ENCODE data around the gene SLC15A5. TPM values are rescaled to one million over a fixed set of nuclear protein-coding genes. Genes with fewer than 3 reads are reported as not detected.

Gene SLC15A5
- total RNA-seq, 2 donors from 2014 or later, result not detected

DNA sequence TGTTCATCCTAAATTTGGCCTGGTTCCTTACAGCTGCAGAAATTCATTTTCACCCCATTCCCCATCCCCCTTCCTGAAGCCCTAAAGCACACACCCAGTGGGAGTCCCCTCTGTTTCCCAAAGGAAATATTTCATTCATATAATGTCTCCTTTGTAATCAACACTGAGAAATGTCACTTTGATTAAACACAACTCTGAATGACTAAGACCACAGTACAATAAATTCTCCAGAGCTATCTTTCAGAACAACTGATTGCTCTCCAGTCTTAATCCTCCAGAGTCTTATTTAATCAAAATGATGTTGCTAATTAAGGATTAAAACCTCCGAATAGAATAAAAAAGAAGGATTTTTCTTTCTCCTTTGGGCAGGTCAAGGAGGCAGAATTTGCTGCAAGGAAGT is 6.4 kb downstream of the SLC15A5 start:
- Histone ChIP-seq H3K27me3 (no peaks in the 10 kb centered on the region), H3K27ac (no peak overlapping the region), H3K36me3 (replicated peaks in 1 of 2; ENCODE audit: insufficient read depth in 1 of 2, low read depth in 2 of 2) (no peaks in the 10 kb centered on the region), H3K4me3 (no peak overlapping the region), H3K9me3 (no peaks in the 10 kb centered on the region), H3K4me1 (no peaks in the 10 kb centered on the region)
- TF ChIP-seq POLR2A (IDR thresholded peaks at IDR 0.05), result no peak
- TF ChIP-seq, protein P1, sequence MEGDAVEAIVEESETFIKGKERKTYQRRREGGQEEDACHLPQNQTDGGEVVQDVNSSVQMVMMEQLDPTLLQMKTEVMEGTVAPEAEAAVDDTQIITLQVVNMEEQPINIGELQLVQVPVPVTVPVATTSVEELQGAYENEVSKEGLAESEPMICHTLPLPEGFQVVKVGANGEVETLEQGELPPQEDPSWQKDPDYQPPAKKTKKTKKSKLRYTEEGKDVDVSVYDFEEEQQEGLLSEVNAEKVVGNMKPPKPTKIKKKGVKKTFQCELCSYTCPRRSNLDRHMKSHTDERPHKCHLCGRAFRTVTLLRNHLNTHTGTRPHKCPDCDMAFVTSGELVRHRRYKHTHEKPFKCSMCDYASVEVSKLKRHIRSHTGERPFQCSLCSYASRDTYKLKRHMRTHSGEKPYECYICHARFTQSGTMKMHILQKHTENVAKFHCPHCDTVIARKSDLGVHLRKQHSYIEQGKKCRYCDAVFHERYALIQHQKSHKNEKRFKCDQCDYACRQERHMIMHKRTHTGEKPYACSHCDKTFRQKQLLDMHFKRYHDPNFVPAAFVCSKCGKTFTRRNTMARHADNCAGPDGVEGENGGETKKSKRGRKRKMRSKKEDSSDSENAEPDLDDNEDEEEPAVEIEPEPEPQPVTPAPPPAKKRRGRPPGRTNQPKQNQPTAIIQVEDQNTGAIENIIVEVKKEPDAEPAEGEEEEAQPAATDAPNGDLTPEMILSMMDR (IDR thresholded peaks at IDR 0.05), result no peak
- WGBS, 2 donors, result 9 to 17% methylated on average over 1 of the region's 1 CpG
- DNase-seq, result no peak
- ATAC-seq, result no peak
- intact Hi-C loops (cut with DNase I), result no loop called here

DNA sequence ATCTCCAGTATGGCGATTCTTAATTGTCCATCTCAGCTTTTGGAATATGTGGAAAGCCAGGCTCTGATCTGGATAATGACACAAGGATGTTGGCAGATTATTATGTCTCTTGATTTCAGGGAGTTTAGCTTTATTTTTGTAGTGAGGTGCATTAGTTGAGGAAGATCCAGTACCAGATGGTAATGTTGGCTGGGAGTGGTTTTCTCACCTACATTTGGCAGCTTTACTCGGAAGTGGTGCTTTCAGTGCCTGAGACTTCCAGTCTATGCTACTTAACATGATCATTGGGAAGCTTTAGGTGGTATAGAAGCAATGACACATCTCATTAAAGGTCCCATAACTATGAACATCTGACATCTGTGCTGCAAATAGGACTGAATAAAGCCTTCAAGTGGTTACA is 7.5 kb downstream of the SLC15A5 start:
- intact Hi-C loops (cut with DNase I), result no loop called here
- no peak for DNase-seq
- TF ChIP-seq POLR2A (IDR thresholded peaks at IDR 0.05), result no peak
- TF ChIP-seq, protein P1 (IDR thresholded peaks at IDR 0.05), result no peak
- no peaks in the 10 kb centered on the region for H3K36me3 ChIP-seq (replicated peaks in 1 of 2; ENCODE audit: insufficient read depth in 1 of 2, low read depth in 2 of 2)
- peak overlapping the region in 1 of 2 donors; percentile 6 for H3K4me3 ChIP-seq
- 76 to 83% methylated on average over 2 of the region's 2 CpGs for WGBS, 2 donors
- H3K4me1 ChIP-seq, result no peaks in the 10 kb centered on the region
- no peaks in the 10 kb centered on the region for H3K9me3 ChIP-seq
- H3K27ac ChIP-seq, result no peak overlapping the region
- no peak for ATAC-seq
- H3K27me3 ChIP-seq, result no peaks in the 10 kb centered on the region

DNA sequence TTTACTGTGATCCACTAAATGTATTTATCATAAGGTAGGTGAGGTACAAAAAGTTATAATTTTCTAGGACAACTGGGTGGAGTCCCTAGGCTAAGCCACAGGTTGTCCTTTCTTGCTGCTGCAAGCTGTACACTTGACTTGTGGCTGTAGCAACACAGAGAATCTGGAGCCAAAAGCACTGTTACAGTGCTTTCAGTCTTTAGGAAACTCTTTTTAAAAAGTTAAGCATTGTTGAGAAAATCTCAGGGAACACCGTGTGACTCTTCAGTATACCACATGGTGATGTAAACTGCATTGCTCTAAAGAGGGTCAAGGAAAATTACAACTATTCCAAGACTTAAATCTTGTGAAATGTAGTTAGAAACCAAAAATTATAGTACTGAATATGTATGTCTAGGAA is 11.4 kb downstream of the SLC15A5 start:
- no peak overlapping the region for H3K27ac ChIP-seq
- no peaks in the 10 kb centered on the region for H3K36me3 ChIP-seq (replicated peaks in 1 of 2; ENCODE audit: insufficient read depth in 1 of 2, low read depth in 2 of 2)
- ATAC-seq (no peak), DNase-seq (no peak)
- H3K4me3 ChIP-seq, result no peak overlapping the region
- no peaks in the 10 kb centered on the region for H3K27me3 ChIP-seq
- 46 to 59% methylated on average over 1 of the region's 1 CpG for WGBS, 2 donors
- peaks cover 0 to 7% (median 0%) of the 10 kb centered on the region in 3 donors for H3K9me3 ChIP-seq
- intact Hi-C loops (cut with DNase I), result no loop called here
- TF ChIP-seq, protein P1 (IDR thresholded peaks at IDR 0.05), result no peak
- no peak for TF ChIP-seq POLR2A (IDR thresholded peaks at IDR 0.05)
- H3K4me1 ChIP-seq, result no peaks in the 10 kb centered on the region

DNA sequence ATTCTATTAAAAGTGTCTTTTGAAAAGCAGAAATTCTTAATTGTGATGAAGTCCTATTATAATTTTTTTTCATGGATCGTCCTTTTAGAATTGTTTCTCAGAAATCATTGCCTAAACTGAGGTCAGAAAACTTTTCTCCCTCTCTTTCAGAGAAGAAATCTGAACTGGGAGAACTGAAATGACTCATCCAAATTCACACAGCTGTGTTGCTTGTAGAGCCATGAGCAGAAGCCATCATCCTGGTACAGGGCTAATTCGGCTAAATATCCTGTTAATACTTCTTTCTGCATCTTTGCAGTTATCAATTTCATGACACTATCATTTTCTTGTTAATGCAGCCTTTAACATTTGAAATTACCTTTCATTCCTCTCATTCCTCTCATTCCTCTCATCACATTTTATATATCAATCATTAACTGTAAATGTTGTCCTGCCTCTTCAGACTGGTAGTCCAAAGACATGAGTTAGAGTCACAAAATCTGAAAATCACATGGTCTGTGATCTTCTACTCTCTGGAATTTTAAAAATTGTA is 15.5 kb downstream of the SLC15A5 start:
- TF ChIP-seq, protein P1 (IDR thresholded peaks at IDR 0.05), result no peak
- TF ChIP-seq POLR2A (IDR thresholded peaks at IDR 0.05), result no peak
- ATAC-seq (no peak), DNase-seq (no peak)
- Histone ChIP-seq H3K9me3 (peaks cover 0 to 7% (median 0%) of the 10 kb centered on the region in 3 donors), H3K4me3 (no peak overlapping the region), H3K4me1 (no peaks in the 10 kb centered on the region), H3K27ac (no peak overlapping the region), H3K36me3 (replicated peaks in 1 of 2; ENCODE audit: insufficient read depth in 1 of 2, low read depth in 2 of 2) (no peaks in the 10 kb centered on the region), H3K27me3 (no peaks in the 10 kb centered on the region)
- intact Hi-C loops (cut with DNase I), result no loop called here
- 50 to 62% methylated on average over 2 of the region's 2 CpGs for WGBS, 2 donors

DNA sequence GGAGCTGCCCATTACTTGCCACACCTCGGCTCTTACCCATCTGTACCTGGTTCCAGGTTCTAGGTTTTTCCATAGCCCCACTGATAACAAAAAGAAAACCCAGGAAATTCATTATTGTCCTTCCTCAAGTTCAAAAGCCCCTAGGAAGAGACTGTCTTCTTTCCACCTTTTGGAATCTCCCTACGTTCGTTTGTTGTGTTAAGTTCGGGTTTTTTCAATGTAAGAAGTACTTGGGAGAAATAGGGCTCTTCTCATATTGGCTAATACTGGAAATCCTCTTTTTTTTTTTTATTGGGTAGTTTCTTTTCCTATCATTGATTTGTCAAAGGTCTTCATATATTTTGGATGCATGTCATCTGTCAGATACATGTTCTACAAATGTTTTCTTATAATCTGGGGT is 17.3 kb downstream of the SLC15A5 start:
- H3K9me3 ChIP-seq, result peaks cover 0 to 7% (median 0%) of the 10 kb centered on the region in 3 donors
- H3K27me3 ChIP-seq, result no peaks in the 10 kb centered on the region
- WGBS, 2 donors, result 82 to 86% methylated on average over 4 of the region's 4 CpGs
- ATAC-seq (no peak), DNase-seq (no peak)
- no peak overlapping the region for H3K4me3 ChIP-seq
- no peaks in the 10 kb centered on the region for H3K36me3 ChIP-seq (replicated peaks in 1 of 2; ENCODE audit: insufficient read depth in 1 of 2, low read depth in 2 of 2)
- no peak for TF ChIP-seq POLR2A (IDR thresholded peaks at IDR 0.05)
- TF ChIP-seq, protein P1 (IDR thresholded peaks at IDR 0.05), result no peak
- no peaks in the 10 kb centered on the region for H3K4me1 ChIP-seq
- no peak overlapping the region for H3K27ac ChIP-seq
- intact Hi-C loops (cut with DNase I), result no loop called here
